ENCODE data around the gene SETSIP.
A peak's percentile ranks its signal among the peaks of the same experiment; 100 is the strongest.
"Not testable (repeated sequence)": the region's sequence is repeated elsewhere in the genome, so short reads cannot be mapped to it uniquely, and the experiment has no call there.

SETSIP gene, protein sequence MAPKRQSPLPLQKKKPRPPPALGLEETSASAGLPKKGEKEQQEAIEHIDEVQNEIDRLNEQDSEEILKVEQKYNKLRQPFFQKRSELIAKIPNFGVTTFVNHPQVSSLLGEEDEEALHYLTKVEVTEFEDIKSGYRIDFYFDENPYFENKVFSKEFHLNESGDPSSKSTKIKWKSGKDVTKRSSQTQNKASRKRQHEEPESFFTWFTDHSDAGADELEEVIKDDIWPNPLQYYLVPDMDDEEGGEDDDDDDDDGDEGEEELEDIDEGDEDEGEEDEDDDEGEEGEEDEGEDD

DNA sequence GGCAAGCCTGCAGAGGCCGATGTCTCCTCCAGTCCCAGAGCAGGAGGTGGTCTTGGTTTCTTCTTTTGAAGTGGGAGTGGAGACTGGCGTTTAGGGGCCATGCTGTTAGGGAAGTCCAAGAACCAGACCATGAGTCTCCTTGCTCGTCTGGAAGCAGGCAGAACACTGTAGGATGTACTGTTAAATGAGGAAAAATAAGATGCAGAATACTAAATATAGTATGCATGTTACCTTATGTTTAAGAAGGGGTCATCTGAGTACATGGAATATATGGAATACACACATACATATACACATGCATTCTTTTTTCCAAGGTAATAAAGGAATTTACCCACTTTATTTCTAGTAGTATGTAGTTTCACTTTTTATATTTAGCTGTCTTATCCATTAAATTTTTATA, at the start of gene SETSIP:
Gene SETSIP (minus strand): TSS at position 101 of the 400 bp plus-strand sequence. CDS start 0 bp downstream, at position 101.
- no peak for DNase-seq

DNA sequence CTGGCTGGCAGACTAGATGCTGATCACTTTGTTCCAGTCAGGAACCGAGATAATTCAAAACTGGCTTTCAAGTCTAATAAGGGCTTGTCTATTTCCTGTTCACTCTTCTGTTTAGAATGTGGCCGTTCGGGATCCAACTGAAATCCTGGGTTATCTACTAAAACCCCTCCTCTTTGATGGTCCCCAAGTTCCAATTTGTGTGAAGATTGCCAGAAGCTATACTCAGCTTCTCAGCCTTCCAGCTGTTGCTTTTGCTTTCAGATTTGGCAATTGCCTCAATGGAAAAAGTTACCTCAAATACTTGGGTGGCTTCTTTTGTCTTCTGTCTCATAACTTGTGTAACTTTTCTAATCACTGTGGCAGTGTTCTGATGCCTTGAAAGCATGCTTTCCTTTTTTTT, 48.7 kb upstream of the SETSIP start:
- no peak for DNase-seq

DNA sequence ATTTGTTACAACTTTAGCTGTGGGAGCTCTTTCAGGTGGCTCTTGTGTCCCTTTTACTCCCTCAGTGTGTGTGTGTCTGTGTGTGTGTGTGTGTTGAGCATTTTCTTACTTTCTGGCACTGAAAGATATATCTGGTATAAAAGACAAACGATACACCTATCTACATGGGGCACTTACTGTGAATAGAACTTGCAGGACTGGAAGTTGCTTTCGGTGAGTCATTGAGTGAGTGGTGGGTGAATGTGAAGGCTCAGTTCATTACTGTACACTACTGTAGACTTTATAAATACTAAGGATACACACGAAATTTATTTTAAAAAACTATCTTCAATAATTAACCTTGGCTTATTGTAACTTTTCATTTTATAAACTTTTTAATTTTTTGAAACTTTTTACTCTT, 43.6 kb upstream of the SETSIP start:
- no peak for DNase-seq

DNA sequence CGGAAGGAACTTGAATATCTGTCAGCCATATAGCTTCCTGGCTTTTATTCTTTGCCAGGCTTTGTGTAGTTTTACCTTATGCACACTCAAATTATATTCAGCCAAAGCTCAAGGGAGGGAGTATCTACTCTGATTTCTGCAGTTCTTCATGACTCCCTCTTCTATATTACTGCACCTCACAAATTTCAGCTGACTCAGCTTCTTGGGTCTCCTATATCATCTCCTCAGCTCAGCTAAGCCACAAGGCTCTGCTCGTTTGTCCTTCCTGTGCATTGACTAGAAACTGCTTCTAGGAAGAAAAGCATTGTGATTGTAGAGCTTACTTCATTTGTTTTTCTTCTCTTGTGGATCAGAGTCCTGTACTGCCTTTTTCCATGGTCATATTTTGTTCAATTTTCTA, 42.3 kb upstream of the SETSIP start:
- no peak for DNase-seq

DNA sequence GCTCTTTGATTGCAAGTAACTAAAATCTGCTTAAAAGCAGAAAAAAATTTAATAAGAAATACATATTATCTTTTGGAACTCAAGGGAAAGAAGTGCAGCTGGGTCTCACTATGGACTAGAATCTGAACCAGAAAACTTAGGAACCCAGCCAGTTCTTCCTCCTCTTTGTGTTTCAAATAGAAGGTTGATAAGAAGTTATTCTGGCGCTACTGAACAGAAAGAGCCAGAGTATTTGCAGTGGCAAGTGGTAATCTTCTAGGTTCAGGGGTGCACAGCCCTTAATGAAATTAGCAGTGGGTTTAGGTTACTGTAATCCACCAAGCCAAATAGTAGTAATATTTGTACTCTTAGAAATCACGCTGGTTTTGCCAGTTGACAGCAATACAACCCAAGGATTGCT, 33.4 kb upstream of the SETSIP start:
- no peak for DNase-seq

- DNase-seq = no peak
Measured at GRCh38 chr1:92105546-92106081, 30.4 kb upstream of the SETSIP start.

- no peak for DNase-seq
Measured at GRCh38 chr1:92096317-92096716, 21.1 kb upstream of the SETSIP start.

- no peak for DNase-seq
Measured at GRCh38 chr1:92095874-92096273, 20.7 kb upstream of the SETSIP start.

GRCh38 chr1:92094595-92094994, 19.4 kb upstream of the SETSIP start:
- DNase-seq = no peak

- DNase-seq = no peak
Measured at GRCh38 chr1:92094090-92094489, 18.9 kb upstream of the SETSIP start.

DNA sequence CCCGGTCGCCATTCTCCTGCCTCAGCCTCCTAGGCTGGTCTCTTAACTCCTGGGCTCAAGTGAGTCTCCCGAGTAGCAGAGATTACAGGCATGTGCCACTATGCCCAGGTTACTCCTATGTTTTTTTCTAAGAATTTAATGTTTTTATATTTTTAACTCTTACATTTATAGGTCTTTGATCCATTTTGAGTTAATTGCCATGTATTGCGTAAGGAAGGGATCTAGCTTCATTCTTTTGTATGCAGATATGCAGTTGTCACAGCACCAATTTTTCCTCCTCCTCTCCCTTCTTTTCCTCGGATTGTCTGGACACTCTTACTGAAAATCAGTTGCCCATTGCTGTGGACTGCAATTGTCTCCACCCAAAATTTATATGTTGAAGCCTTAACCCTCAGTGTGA, 16.4 kb upstream of the SETSIP start:
- no peak for DNase-seq

GRCh38 chr1:92087542-92087941, 12.3 kb upstream of the SETSIP start:
- no peak for DNase-seq

DNA sequence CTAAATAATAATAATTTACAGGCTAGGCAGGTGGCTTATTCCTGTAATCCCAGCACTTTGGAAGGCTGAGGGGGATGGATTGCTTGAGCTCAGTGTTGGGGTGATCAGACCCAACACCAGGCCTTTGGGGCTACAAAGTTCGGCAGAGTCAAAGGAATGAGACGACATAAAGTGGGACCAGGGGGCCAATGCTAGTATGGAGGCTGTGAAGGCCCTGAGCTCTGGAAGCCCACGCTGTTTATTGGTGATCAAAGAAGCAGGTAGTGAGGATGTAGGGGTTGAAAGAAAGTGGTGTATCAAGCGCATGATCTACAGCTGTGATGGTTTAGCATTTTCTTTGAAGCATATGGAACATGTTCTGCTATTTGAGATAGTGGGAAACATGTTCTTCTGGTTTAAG, 10.5 kb upstream of the SETSIP start:
- DNase-seq = no peak

DNA sequence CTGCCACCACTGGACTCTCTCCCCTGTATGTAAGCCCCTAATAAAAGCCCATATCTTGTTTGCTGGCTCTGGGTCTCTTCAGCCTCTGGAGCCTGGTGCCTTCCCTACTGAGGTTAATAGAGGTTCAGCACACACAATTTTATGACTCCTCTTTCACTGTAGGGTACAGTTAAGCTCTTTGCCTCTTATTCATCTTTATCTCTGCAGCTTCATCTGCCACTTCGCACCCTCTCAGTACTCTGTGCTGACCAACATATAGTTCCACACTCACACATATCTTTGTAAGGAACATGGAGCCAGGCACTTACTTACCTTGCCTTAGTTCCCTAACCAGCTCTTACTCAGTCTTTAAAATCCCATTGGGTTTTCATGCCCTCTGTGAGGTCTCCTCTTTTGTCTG, 9.4 kb upstream of the SETSIP start:
- no peak for DNase-seq

DNA sequence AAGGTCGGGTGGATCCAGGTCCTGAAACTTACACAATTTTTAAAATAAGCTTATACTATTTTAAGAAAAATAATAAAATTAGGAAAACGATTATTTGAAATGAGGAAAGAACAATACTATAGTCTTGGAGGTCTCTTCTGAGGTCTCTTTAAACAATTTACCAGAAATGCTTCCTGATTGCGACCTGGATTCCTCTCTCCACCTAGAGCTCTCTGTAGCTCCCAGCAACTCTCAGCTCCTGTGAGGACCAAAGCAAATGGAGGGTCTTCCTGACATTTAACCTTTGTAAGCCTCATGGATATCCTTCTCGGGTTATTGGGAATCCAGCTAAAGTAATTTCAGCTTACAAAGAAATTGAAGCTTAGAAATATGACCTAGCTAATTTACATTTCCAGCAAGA, 5.8 kb upstream of the SETSIP start:
- no peak for DNase-seq

- peak; percentile 57 for DNase-seq
Measured at GRCh38 chr1:92080128-92080985, 5.1 kb upstream of the SETSIP start, which contains the start of gene BTBD8. BTBD8 (plus strand) TSS chr1:92080345; CDS start chr1:92080572, 227 bp downstream.

DNA sequence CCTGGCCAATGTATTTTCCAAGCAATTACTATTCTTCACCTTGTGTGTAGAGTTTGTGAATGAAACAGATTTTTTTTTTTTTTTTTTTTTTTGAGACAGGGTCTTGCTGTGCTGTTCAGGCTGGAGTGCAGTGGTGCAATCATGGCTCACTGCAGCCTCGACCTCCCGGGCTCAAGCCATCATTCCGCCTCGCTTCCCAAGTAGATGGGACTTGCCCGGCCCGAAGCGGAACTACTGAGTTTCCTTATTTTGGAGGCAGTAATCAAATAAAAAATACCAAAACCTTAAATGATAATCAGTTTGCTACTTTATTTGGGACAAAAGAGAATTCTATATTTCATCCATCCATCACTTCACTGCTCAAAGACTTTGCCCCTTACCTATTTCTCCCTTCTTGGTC, 4.2 kb upstream of the SETSIP start:
- no peak for DNase-seq

- not testable (repeated sequence) for DNase-seq
Measured at GRCh38 chr1:92078077-92078476, 2.9 kb upstream of the SETSIP start.

DNA sequence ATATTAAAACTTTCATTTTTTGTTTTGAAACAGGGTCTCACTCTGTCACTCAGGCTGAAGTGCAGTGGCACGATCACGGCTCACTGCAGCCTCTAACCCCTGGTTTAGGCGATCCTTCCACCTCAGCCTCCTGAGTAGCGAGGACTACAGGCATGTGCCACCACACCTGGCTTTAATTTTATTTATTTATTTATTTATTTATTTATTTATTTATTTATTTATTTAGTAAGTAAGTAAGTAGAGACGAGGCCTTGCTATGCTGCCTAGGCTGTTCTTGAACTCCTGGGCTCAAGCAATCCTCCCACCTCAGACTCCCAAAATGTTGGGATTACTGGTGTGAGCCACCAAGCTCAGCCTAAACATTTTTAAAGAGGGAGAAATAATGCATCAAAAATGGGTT, 1.2 kb upstream of the SETSIP start:
- no peak for DNase-seq

DNA sequence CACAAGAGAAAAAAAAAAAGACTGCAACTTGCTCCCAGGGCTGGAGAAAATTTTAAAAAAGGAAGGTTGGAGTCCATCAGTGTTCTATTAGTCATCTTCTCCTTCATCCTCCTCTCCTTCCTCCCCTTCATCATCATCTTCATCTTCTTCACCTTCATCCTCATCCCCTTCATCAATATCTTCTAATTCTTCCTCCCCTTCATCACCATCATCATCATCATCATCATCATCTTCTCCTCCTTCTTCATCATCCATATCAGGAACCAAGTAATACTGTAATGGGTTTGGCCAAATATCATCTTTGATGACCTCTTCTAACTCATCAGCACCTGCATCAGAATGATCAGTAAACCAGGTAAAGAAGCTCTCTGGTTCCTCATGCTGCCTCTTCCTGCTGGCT, 765 bp downstream of the SETSIP start:
- not testable (repeated sequence) for DNase-seq

- DNase-seq = no peak
Measured at GRCh38 chr1:92070892-92071291, 4.3 kb downstream of the SETSIP start.

DNA sequence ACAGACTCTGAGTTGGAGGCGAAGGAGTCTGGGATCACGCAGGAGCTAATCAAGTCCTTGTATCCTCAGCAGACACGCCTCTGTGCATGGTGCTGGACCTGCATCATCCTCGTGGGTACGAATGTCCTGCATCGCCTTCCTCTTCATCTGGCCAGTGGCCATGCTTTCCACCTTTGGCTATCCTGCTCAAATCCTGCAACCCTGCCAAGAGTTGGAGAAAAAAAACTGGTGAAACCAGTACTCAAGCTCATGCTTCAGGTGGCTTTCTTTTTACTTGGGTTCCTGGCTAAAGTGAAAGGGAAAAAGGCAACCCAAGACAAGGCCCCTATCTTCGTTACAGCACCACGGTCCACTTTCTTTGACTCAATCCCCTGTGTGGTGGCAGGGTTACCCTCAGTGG, 8.9 kb downstream of the SETSIP start:
- no peak for DNase-seq

DNA sequence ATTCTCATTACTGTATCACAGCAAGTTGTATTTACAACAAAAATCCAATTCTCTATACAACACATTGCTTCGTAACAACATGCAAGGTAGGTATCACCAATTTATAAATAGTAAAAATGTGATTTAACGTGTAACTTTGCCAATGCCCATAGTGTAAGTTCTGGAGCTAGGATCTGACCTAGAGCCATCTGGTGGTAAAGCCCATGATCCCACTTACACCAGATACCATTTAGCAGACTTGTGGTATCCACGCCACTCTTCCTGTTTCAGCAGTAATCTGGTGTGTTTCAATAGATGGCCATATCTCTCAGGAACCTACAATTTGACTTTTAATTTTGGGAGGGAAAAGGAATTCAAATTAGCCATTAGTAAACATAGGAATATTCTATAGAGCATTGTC, 10.2 kb downstream of the SETSIP start:
- no peak for DNase-seq

GRCh38 chr1:92051948-92052347, 23.3 kb downstream of the SETSIP start:
- no peak for DNase-seq
